RWPE1 (cell line): Measurements from ENCODE around the gene SCGB1C2.

Source experiments
- CTCF ChIA-PET: fragments of 350-600 bp; sonication (Branson Sonifier 250); formaldehyde crosslinking; extraction: SDS; loops from one replicate; lab custom pipeline; 2021; lab: Yijun Ruan, JAX
- POLR2A ChIA-PET: fragments of 400-600 bp; formaldehyde crosslinking; extraction: SDS; loops from one replicate; lab custom pipeline; 2020; ENCODE audit warnings: antibody characterized with exemption; ENCODE audit not compliant: low non-redundant PET; lab: Yijun Ruan, JAX
- DNase-seq: peaks from one replicate; pipeline ENCODE4 v3.0.0; 2012; ENCODE audit warnings: low spot score
- H3K27ac ChIP-seq: fragments of 450-650 bp; 2 replicates; pipeline ENCODE4 v1.5.1; 2017
- TF ChIP-seq, protein P1 (sequence below): fragments of 450-650 bp; conservative IDR thresholded peaks from 2 replicates; pipeline ENCODE4 v1.5.1; 2017; ENCODE audit warnings: low read depth, mild to moderate bottlenecking

SCGB1C2 gene

DNA sequence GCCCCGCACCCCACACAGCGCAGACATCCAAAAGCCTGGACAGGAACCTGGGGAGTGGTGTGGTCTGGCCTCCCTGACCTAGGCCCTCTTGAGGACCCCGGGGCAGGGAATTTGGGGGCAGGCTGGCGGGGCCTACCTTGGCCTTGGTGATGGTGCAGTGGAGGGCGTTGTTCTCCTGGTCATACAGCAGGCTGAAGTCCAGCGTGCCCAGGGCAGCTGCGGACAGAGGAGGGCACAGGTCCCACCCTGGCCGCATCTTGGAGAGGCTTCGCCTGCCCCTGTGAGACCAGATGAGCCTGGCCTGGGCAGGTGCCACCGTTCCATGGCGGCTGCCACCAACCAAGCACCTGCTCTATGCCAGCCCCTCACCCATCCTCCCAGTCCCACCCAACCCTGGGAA, 35.0 kb downstream of the SCGB1C2 start:
- no peak for DNase-seq
- H3K27ac ChIP-seq, result no peak overlapping the region
- POLR2A ChIA-PET, result no interaction called here
- TF ChIP-seq, protein P1, sequence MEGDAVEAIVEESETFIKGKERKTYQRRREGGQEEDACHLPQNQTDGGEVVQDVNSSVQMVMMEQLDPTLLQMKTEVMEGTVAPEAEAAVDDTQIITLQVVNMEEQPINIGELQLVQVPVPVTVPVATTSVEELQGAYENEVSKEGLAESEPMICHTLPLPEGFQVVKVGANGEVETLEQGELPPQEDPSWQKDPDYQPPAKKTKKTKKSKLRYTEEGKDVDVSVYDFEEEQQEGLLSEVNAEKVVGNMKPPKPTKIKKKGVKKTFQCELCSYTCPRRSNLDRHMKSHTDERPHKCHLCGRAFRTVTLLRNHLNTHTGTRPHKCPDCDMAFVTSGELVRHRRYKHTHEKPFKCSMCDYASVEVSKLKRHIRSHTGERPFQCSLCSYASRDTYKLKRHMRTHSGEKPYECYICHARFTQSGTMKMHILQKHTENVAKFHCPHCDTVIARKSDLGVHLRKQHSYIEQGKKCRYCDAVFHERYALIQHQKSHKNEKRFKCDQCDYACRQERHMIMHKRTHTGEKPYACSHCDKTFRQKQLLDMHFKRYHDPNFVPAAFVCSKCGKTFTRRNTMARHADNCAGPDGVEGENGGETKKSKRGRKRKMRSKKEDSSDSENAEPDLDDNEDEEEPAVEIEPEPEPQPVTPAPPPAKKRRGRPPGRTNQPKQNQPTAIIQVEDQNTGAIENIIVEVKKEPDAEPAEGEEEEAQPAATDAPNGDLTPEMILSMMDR, result no peak
- CTCF ChIA-PET, result interaction anchor here (0.5 kb wide), 1 partner anchor 28 kb away, joined by 3 read pairs; no protein-coding TSS in a partner anchor

DNA sequence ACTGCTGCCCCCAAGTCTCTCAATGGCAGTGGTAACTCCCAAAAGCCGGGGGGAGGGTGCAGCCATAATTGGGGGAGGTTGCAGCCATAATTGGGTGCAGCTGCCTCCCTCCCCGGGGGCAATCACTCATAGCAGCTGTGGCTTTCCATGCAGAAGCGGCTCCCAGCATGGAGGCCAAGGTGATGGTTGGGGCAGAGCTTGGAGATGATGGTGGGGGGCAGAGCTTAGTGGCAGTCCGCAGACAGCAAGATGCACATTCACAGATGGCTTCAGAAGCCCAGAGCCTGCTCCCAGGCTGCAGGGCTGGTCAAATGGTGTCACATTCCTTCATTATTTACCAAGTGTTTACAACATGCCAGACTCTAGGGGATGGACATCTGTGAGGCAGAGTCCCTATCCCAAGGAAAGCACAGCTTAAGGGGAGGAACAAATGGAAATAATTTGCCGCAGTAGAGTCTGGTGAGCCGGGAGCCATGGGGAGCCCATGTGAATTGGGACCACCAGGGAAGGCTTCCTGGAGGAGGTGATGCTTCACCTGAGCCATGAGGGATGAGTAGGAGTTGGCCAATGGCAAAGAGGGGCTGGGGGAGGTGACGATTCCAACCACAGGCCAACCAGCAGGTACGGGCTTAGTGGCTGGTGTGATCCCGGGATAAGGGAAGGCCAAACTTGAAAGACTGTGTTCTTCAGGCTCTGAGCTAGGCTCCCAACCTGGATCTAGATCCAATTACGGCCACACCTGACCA, 36.0 kb downstream of the SCGB1C2 start:
- H3K27ac ChIP-seq, result no peak overlapping the region
- CTCF ChIA-PET, result interaction anchor here (0.5 kb wide), 1 partner anchor 360 kb away, joined by 3 read pairs; no protein-coding TSS in a partner anchor
- TF ChIP-seq, protein P1, result no peak
- no peak for DNase-seq
- POLR2A ChIA-PET, result no interaction called here

DNA sequence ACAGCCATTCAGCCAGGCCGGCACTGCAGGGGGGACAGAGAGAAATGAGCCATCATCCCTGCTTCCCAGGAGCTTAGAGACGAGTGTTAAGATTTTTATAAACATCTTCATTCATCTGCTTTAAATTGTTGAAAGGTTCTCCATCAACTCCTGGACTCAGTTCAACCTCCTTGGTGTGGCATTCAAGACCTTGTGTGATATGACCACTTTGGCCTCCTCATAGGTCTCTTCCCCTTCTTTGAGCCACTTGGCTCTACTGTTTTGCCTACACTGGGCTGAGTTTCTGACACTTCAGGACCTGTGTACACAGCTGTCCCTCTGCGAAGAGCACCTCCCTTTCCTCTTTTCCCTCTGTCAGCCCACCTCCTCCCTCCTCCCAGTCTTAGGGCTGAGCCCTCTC, 39.8 kb downstream of the SCGB1C2 start:
- ChIA-PET POLR2A (no interaction called here), CTCF (interaction anchor here (0.6 to 0.8 kb wide), 2 partner anchors 13 to 316 kb away, joined by 3 to 5 read pairs; no protein-coding TSS in a partner anchor)
- DNase-seq, result no peak
- no peak overlapping the region for H3K27ac ChIP-seq
- TF ChIP-seq, protein P1, result no peak

DNA sequence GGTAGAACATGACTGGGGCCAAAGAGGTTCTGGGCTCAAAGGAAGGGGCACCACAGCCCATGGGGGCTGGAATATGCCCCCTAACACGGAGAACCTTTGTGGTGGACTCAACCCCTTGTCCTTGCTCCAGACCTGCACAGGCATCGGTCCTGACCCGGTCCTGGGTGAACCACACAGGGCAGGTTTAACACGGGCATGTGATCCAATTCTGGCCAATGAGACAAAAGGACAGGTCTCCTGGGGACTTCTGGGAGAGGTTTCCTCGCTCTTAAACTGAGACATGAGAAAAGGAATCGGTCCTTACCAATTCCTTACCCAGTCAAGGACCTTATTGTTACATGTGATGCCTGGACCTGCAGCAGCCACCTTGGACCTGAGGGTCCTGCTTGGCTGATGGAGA, 40.4 kb downstream of the SCGB1C2 start:
- no peak overlapping the region for H3K27ac ChIP-seq
- POLR2A ChIA-PET, result no interaction called here
- CTCF ChIA-PET, result no interaction called here

DNA sequence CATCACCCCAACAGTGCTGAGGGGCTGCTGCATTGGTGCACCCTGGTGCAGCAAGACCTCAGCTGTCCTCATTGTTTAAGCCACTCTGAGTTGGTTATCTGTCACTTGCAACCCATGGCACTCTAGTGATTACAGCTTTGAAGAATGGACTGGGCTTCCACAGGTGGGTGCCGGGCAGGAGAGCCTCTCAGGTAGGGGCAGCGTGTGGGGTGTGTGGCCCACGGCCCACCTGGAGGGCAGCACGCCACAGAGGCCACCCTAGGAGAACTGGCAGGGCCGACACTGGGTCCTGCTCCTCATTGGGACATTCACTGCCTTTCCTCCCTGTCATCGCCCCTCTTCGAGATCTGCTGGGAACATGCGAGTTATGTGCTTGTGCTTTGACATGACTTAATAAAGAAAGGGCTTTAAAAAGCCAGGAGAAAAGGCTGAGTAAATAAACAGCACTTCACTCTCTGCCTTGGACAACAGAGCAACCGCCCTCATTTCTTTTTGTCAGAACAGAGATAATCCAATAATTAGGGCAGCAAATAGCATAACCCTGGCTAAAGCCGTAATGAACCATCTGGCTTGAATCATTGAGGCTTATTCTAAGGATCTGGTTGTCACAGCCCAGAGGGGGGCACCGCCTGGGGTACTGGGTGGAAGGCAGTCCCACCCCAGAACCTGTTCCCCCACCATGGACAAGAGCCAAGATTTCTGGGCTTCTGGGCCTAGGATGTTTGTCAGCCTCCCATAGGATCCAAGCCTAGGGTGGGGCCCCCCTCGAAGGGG, 41.1 kb downstream of the SCGB1C2 start:
- CTCF ChIA-PET, result no interaction called here
- no peak for DNase-seq

More for the DNA sequence above, 40.4 kb downstream of the SCGB1C2 start:
- TF ChIP-seq, protein P1, result no peak
- DNase-seq, result no peak

DNA sequence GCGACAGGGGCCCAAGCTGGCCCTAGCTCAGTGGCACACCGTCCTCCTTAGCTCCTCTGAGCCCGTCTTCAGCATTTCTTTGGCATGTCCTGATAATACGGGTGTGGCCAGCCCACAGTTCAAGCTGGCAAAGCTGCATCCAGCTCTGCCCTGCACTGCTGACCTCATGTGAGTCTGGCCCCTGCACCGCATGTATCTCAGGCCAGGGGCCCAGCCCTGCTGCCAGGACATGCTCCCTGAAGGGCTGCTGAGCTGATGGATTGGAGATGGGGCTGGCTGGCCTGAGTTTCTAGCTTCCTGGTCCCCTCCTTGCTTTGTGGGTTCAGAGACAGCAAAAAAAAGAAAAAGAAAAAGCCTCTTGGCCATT, 41.7 kb downstream of the SCGB1C2 start:
- no peak overlapping the region for H3K27ac ChIP-seq

More for the DNA sequence above, 41.1 kb downstream of the SCGB1C2 start:
- POLR2A ChIA-PET, result no interaction called here
- TF ChIP-seq, protein P1, result no peak
- H3K27ac ChIP-seq, result no peak overlapping the region

More for the DNA sequence above, 41.7 kb downstream of the SCGB1C2 start:
- no peak for DNase-seq
- TF ChIP-seq, protein P1, result no peak
- ChIA-PET POLR2A (no interaction called here), CTCF (no interaction called here)
